Karpas-422 (cell line): ENCODE data around the gene MFSD1. TPM values are rescaled to one million over a fixed set of nuclear protein-coding genes. Genes with fewer than 3 reads are reported as not detected.

Experiments
- DNase-seq: peaks from one replicate; pipeline ENCODE4 v3.0.0-alpha.2; 2015
- H2AFZ ChIP-seq: fragments of 200-600 bp; sonication (generic); 2 replicates; pipeline ENCODE4 v1.6.1; 2014; ENCODE audit warnings: antibody characterized with exemption, low read length, mixed read lengths
- H3K27ac ChIP-seq: fragments of 200-600 bp; sonication (generic); 2 replicates; pipeline ENCODE4 v1.5.1; 2014; ENCODE audit warnings: mild to moderate bottlenecking, low read length, moderate library complexity
- H3K27me3 ChIP-seq: fragments of 200-600 bp; sonication (generic); 2 replicates; pipeline ENCODE4 v1.6.1; 2014; ENCODE audit warnings: low read length, mixed read lengths
- H3K36me3 ChIP-seq: fragments of 200-600 bp; sonication (generic); 2 replicates; pipeline ENCODE4 v1.6.1; 2014; ENCODE audit warnings: low read length, mixed read lengths; ENCODE audit not compliant: insufficient read depth
- H3K4me1 ChIP-seq: fragments of 200-600 bp; sonication (generic); 2 replicates; pipeline ENCODE4 v1.6.1; 2014; ENCODE audit warnings: mild to moderate bottlenecking, low read length, mixed read lengths
- H3K4me2 ChIP-seq: fragments of 200-600 bp; sonication (generic); 2 replicates; pipeline ENCODE4 v1.6.1; 2014; ENCODE audit warnings: low read length, low read depth, mild to moderate bottlenecking; ENCODE audit not compliant: poor library complexity, severe bottlenecking
- H3K4me3 ChIP-seq: fragments of 200-600 bp; sonication (generic); 2 replicates; pipeline ENCODE4 v1.5.1; 2014; ENCODE audit warnings: mild to moderate bottlenecking, antibody characterized with exemption, low read length, mixed read lengths
- H3K79me2 ChIP-seq: fragments of 200-600 bp; sonication (generic); 2 replicates; pipeline ENCODE4 v1.6.1; 2014; ENCODE audit warnings: mild to moderate bottlenecking, low read length, mixed read lengths
- H3K9ac ChIP-seq: fragments of 200-600 bp; sonication (generic); 2 replicates; pipeline ENCODE4 v1.6.0; 2014; ENCODE audit warnings: low read length
- H3K9me2 ChIP-seq: fragments of 200-600 bp; sonication (generic), shearing (Covaris generic); replicated peaks from 2 replicates; pipeline ENCODE4 v1.6.0; 2014; ENCODE audit warnings: mild to moderate bottlenecking, low read length, moderate library complexity; ENCODE audit not compliant: insufficient read depth
- H3K9me3 ChIP-seq: fragments of 300-700, 200-600 bp; sonication (generic); 2 replicates; pipeline ENCODE4 v1.6.1; 2014; ENCODE audit warnings: low read length, mixed read lengths
- H4K20me1 ChIP-seq: fragments of 200-600 bp; sonication (generic); 2 replicates; pipeline ENCODE4 v1.6.1; 2014; ENCODE audit warnings: mild to moderate bottlenecking, antibody characterized with exemption, low read length, low read depth; ENCODE audit not compliant: insufficient read depth
- total RNA-seq: library from RNA; depleted of rRNA; stranded (reverse); fragments of >200 nt; shearing (Covaris generic); gene quantifications from 2 replicates; pipeline ENCODE4 v1.2.3, GENCODE V29; 2014; ENCODE audit warnings: low replicate concordance

Gene MFSD1
- total RNA-seq, 1 experiment from 2014 or later: 114 TPM

DNA sequence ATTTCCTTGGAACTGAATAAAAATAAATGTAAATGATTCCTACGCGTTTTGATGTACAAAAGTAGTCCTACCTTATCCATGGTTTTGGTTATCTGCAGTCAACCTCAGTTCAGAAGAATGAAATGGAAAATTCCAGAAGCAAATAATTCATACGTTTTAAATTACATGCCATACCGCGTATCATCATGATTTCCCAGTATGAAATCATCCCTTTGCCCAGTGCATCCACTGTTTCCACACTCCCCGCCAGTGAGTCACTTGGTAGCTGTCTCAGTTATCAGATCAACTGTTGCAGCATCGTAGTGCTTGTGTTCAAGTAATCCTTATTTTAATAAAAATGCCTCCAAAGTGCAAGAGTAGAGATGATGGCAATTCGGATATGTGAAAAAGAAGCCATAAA, 9.1 kb upstream of the MFSD1 start:
- H3K4me3 ChIP-seq: no peak overlapping the region
- H3K27ac ChIP-seq: no peak overlapping the region
- H3K9me3 ChIP-seq: no peaks in the 10 kb centered on the region
- H3K79me2 ChIP-seq: no peaks in the 10 kb centered on the region
- H3K9ac ChIP-seq: no peak overlapping the region
- no peak overlapping the region for H2AFZ ChIP-seq
- H3K36me3 ChIP-seq: no peaks in the 10 kb centered on the region
- H4K20me1 ChIP-seq: no peaks in the 10 kb centered on the region
- H3K4me1 ChIP-seq: peaks cover 10% of the 10 kb centered on the region
- DNase-seq: no peak
- H3K4me2 ChIP-seq: no peak overlapping the region
- no peaks in the 10 kb centered on the region for H3K27me3 ChIP-seq
- no peaks in the 10 kb centered on the region for H3K9me2 ChIP-seq

GRCh38 chr3:158794206-158794605, 7.6 kb upstream of the MFSD1 start:
- no peaks in the 10 kb centered on the region for H4K20me1 ChIP-seq
- no peaks in the 10 kb centered on the region for H3K9me3 ChIP-seq
- peaks cover 10% of the 10 kb centered on the region for H3K4me1 ChIP-seq
- no peaks in the 10 kb centered on the region for H3K36me3 ChIP-seq
- H3K9ac ChIP-seq: no peak overlapping the region
- H3K27ac ChIP-seq: no peak overlapping the region
- H3K27me3 ChIP-seq: no peaks in the 10 kb centered on the region
- no peak overlapping the region for H3K4me2 ChIP-seq
- DNase-seq: no peak
- no peak overlapping the region for H2AFZ ChIP-seq
- H3K9me2 ChIP-seq: no peaks in the 10 kb centered on the region
- no peak overlapping the region for H3K4me3 ChIP-seq
- H3K79me2 ChIP-seq: no peaks in the 10 kb centered on the region

DNA sequence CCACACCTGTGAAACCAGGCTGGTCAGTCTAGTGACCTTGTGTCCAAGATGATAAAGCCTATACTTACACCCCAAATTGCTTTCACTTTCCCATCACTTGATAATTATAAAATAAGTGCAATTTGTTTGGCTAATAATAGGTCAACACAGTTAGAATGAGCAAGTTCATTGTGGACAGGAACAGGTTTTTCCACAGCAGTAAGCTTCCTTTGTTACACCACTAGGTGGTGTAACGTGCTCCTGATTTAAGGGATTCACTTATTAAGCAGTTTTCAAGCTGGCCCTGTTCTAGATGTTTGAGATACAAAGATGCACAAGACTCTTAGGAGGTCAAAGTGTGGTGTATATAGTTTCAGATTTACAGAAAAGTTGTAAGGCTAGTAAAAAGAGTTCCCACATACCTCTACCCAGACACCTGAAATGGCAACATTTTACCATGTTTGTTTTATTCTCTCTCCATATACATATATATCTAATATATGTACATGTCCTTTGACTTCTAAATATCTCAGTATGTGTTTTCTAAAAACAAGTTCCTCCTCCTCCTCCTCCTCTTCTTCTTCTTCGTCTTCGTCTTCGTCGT, 6.8 kb upstream of the MFSD1 start:
- Histone ChIP-seq H3K27me3 (no peaks in the 10 kb centered on the region), H4K20me1 (no peaks in the 10 kb centered on the region), H3K4me3 (no peak overlapping the region), H3K4me2 (no peak overlapping the region), H3K27ac (no peak overlapping the region), H3K9me3 (no peaks in the 10 kb centered on the region), H3K36me3 (no peaks in the 10 kb centered on the region), H2AFZ (no peak overlapping the region), H3K4me1 (peaks cover 10% of the 10 kb centered on the region), H3K9ac (no peak overlapping the region), H3K9me2 (no peaks in the 10 kb centered on the region), H3K79me2 (no peaks in the 10 kb centered on the region)
- DNase-seq: peak; percentile 75

GRCh38 chr3:158801201-158801600, 653 bp upstream of the MFSD1 start:
- peaks cover 12% of the 10 kb centered on the region; the same call in 1 of the 2 replicates for H3K36me3 ChIP-seq
- H3K9ac ChIP-seq: peak overlapping the region; percentile 84
- no peak for DNase-seq
- peak overlapping the region; percentile 88 for H3K4me3 ChIP-seq
- peaks cover 43% of the 10 kb centered on the region for H3K79me2 ChIP-seq
- H3K27me3 ChIP-seq: no peaks in the 10 kb centered on the region
- H3K9me2 ChIP-seq: no peaks in the 10 kb centered on the region
- peak overlapping the region; percentile 87 for H2AFZ ChIP-seq
- H3K27ac ChIP-seq: no peak overlapping the region
- H4K20me1 ChIP-seq: no peaks in the 10 kb centered on the region
- peaks cover 40% of the 10 kb centered on the region for H3K4me1 ChIP-seq
- H3K4me2 ChIP-seq: peak overlapping the region; percentile 90
- H3K9me3 ChIP-seq: no peaks in the 10 kb centered on the region

DNA sequence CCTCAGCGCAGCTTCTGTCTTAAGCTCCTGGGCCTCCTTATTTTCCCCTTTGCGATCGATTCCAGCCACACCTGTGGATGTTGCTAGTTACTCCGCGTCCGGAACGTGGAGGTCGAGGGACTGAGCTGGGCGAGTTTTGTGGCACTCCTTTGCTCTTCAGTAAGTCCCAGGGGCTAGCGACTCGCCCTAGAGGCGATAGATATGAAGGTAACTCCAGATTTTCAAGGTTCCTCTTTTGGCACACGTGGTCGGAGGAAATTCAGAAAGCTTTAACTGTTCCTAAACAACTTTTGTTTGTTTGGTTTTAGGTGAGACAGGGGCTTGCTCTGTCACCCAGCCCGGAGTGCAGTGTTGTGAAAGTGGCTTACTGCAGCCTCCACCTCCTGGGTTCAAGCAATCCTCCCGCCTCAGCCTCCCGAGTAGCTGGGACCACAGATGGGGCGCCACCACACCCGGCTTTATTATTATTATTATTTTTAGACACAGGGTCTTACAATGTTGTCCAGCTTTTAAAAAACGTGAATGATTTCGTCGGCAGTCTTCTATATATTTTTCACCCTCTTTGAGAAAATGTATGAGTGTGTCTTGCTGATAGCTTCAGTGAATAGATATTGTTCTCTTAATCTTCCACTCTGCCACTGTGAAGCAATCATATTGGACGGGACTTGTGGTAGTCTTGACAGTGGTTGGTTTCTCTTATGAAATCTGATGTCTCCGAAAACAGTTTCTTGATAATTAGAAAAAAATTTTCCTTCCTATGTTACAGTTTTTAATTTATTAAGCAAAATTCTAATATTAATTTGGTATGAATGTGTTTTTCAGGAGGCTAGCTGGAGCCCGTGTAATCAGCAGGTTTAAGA, 785 bp downstream of the MFSD1 start:
- H3K4me2 ChIP-seq: peak overlapping the region; percentile 90
- peak overlapping the region; percentile 44 for H2AFZ ChIP-seq
- peaks cover 49% of the 10 kb centered on the region for H3K79me2 ChIP-seq
- peak; percentile 81 for DNase-seq
- no peak overlapping the region; the same call in 1 of the 2 replicates for H3K27ac ChIP-seq
- H3K9me2 ChIP-seq: no peaks in the 10 kb centered on the region
- H3K9me3 ChIP-seq: no peaks in the 10 kb centered on the region
- H3K4me3 ChIP-seq: peak overlapping the region; percentile 88
- H4K20me1 ChIP-seq: no peaks in the 10 kb centered on the region
- no peaks in the 10 kb centered on the region for H3K27me3 ChIP-seq
- H3K36me3 ChIP-seq: peaks cover 21% of the 10 kb centered on the region; the same call in 1 of the 2 replicates
- H3K9ac ChIP-seq: peak overlapping the region; percentile 84
- peaks cover 40% of the 10 kb centered on the region for H3K4me1 ChIP-seq

- H3K79me2 ChIP-seq: peaks cover 52% of the 10 kb centered on the region
- no peak overlapping the region for H3K27ac ChIP-seq
- DNase-seq: no peak
- H3K36me3 ChIP-seq: peaks cover 37% of the 10 kb centered on the region
- H3K4me2 ChIP-seq: peak overlapping the region; percentile 90
- no peaks in the 10 kb centered on the region for H3K27me3 ChIP-seq
- H2AFZ ChIP-seq: no peak overlapping the region
- no peaks in the 10 kb centered on the region for H4K20me1 ChIP-seq
- no peak overlapping the region for H3K4me3 ChIP-seq
- no peaks in the 10 kb centered on the region for H3K9me3 ChIP-seq
- H3K4me1 ChIP-seq: peaks cover 40% of the 10 kb centered on the region
- H3K9ac ChIP-seq: no peak overlapping the region
- no peaks in the 10 kb centered on the region for H3K9me2 ChIP-seq
These were observed 2.6 kb downstream of the MFSD1 start for GRCh38 chr3:158804441-158804840.

DNA sequence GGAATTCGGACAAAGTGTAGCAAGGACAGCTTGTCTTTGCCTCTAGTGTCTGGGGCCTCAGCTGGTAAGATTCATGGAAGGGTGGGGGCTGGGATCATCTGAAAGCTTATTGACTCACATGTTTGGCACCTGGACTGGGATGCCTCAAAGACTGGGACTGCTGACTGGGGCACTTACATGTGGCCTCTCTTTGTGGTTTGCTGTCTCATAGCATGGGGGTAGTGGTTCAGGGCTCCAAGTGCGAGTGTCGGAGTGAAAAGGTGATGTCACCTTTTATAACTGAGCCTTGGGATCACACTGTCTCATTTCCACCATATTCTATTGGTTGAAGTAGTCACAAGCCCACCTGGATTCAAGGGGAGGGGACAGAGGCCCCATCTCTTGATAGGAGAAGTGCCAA, 6.8 kb downstream of the MFSD1 start:
- H3K36me3 ChIP-seq: peaks cover 69% of the 10 kb centered on the region
- no peak overlapping the region for H3K4me2 ChIP-seq
- H3K27ac ChIP-seq: no peak overlapping the region
- no peaks in the 10 kb centered on the region for H3K9me2 ChIP-seq
- DNase-seq: no peak
- H3K4me3 ChIP-seq: no peak overlapping the region
- no peak overlapping the region for H2AFZ ChIP-seq
- H3K9me3 ChIP-seq: no peaks in the 10 kb centered on the region
- H3K79me2 ChIP-seq: peaks cover 34% of the 10 kb centered on the region
- H3K9ac ChIP-seq: no peak overlapping the region
- H4K20me1 ChIP-seq: no peaks in the 10 kb centered on the region
- H3K4me1 ChIP-seq: peaks cover 20% of the 10 kb centered on the region
- no peaks in the 10 kb centered on the region for H3K27me3 ChIP-seq

DNA sequence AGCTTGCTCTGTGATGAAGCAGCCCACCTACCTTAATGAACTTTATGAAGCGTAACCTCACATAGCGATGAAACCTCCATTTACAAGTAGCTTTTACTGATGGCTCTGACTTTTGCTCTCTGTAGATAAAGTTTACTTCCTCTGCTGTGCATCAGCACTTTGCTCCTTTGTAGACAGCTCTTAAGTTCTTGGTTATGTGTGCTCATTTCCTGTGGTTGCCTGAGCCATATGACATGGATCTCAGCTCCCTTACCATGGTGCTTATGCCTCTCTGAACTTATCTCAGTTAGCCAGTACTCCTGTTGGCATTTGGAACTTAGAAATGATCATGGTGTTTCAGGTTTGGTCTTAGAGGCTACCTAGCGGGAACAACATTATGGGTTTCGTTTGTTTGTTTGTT, 7.8 kb downstream of the MFSD1 start:
- no peak overlapping the region for H3K27ac ChIP-seq
- H3K9ac ChIP-seq: no peak overlapping the region
- H3K4me2 ChIP-seq: no peak overlapping the region
- no peaks in the 10 kb centered on the region for H3K9me3 ChIP-seq
- no peak overlapping the region for H3K4me3 ChIP-seq
- no peaks in the 10 kb centered on the region for H3K9me2 ChIP-seq
- peaks cover 25% of the 10 kb centered on the region for H3K79me2 ChIP-seq
- no peak overlapping the region for H2AFZ ChIP-seq
- peaks cover 11% of the 10 kb centered on the region for H3K4me1 ChIP-seq
- no peaks in the 10 kb centered on the region for H3K27me3 ChIP-seq
- DNase-seq: no peak
- H3K36me3 ChIP-seq: peaks cover 71% of the 10 kb centered on the region
- H4K20me1 ChIP-seq: no peaks in the 10 kb centered on the region
